Measurements from ENCODE around the gene ANKRD65. TPM values are rescaled to one million over a fixed set of nuclear protein-coding genes. Genes with fewer than 3 reads are reported as not detected.

ANKRD65 gene
- total RNA-seq, 1 donor from 2014 or later = 1.4 TPM

DNA sequence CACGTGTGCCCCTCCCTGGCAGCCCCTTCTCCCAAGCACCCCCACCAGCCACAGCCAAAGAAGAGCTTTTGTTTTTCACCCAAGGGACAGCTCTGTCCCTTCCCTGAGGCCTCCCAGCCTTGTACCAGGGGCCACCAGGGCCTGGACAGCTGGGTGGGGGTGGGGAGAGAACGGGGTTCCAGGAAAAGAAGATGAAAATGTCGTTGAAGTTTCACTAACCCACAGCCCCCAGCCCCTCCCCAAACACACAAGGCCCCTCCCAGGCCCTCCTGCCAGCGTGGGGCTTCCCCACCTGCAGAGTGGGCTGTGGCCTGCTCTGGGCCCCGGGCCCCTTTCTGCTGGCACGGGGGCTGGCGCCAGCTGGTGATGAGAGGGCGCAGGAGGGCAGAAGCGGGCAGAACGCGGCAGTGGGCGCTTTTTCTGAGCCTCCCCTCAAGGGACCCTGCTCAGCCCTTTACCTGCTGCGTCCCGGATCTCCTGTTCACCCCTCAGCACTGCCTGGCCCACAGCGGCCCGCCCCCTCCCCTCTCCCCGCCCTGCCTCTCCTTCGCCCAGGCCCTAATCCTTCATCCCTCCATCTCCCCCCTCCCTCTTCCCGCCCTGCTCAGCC is 5.5 kb upstream of the ANKRD65 start:
- no peak overlapping the region for H3K4me3 ChIP-seq (ENCODE audit: low read depth, low read length)
- no peak for DNase-seq (ENCODE audit: low read depth)
- TF ChIP-seq, protein P1, sequence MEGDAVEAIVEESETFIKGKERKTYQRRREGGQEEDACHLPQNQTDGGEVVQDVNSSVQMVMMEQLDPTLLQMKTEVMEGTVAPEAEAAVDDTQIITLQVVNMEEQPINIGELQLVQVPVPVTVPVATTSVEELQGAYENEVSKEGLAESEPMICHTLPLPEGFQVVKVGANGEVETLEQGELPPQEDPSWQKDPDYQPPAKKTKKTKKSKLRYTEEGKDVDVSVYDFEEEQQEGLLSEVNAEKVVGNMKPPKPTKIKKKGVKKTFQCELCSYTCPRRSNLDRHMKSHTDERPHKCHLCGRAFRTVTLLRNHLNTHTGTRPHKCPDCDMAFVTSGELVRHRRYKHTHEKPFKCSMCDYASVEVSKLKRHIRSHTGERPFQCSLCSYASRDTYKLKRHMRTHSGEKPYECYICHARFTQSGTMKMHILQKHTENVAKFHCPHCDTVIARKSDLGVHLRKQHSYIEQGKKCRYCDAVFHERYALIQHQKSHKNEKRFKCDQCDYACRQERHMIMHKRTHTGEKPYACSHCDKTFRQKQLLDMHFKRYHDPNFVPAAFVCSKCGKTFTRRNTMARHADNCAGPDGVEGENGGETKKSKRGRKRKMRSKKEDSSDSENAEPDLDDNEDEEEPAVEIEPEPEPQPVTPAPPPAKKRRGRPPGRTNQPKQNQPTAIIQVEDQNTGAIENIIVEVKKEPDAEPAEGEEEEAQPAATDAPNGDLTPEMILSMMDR (IDR thresholded peaks at IDR 0.05; ENCODE audit: insufficient read depth, low read length, poor library complexity, severe bottlenecking) = no peak

DNA sequence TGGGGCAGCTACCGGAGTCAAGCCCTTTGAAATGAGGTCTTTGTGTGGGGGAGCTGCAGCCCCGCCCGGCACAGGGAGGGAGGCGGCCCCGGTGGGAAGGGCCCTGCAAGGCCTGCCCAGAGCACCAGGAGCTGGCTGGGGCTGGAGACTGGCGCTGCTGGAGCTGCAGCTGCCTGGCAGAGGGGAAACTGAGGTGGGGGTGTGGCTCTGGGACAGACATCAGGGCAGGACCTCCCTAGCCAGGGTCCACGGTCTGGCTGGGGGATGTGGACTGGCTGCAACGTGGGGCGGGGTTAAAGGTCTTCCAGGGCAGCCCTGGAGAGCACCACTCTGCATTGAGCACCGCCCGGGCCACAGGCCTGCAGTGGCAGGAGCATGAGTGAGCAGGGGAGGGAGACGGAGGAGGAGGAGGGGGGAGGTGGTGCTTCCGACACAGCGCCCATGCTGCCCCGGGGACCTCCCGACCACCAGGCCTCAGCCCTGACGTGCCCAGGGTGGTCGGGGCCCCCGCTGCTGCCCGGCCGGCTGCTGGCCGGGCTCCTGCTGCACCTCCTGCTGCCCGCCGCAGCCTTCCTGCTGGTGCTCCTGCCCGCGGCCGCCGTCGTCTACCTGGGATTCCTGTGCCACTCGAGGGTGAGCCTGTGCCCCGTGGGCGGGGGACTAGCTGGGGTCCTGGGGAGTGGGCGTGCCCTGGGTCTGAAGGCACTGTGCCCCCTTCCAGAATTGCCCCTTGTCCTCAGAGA is 4.8 kb upstream of the ANKRD65 start:
- Histone ChIP-seq H3K4me3 (ENCODE audit: low read depth, low read length) (no peak overlapping the region), H3K27me3 (ENCODE audit: control insufficient read depth, insufficient read depth, low read length) (peaks cover 4% of the 10 kb centered on the region), H3K36me3 (ENCODE audit: control insufficient read depth, insufficient read depth, low read length) (no peaks in the 10 kb centered on the region)
- TF ChIP-seq, protein P1 (IDR thresholded peaks at IDR 0.05; ENCODE audit: insufficient read depth, low read length, poor library complexity, severe bottlenecking) = no peak
- no peak for DNase-seq (ENCODE audit: low read depth)

More for the DNA sequence above, 5.5 kb upstream of the ANKRD65 start:
- H3K27me3 ChIP-seq (ENCODE audit: control insufficient read depth, insufficient read depth, low read length) = peaks cover 4% of the 10 kb centered on the region
- no peaks in the 10 kb centered on the region for H3K36me3 ChIP-seq (ENCODE audit: control insufficient read depth, insufficient read depth, low read length)

DNA sequence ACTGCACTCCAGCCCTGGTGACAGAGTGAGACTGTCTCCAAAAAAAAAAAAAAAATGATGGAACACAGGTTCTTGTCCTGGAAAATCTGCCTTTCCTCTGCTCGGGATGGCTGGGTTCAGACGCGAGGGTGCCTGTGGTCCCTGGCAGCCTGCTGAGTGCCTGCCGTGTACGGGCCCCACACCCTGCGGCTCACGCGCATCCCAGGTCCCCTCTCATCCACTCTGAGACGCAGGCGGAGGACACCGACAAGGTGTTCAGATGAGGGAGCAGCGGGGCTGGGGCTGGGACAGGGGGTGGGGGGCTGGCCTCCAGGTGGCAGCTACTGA is 4.3 kb upstream of the ANKRD65 start:
- Histone ChIP-seq H3K4me3 (ENCODE audit: low read depth, low read length) (no peak overlapping the region), H3K36me3 (ENCODE audit: control insufficient read depth, insufficient read depth, low read length) (no peaks in the 10 kb centered on the region), H3K27me3 (ENCODE audit: control insufficient read depth, insufficient read depth, low read length) (peaks cover 4% of the 10 kb centered on the region)
- TF ChIP-seq, protein P1 (IDR thresholded peaks at IDR 0.05; ENCODE audit: insufficient read depth, low read length, poor library complexity, severe bottlenecking) = no peak
- DNase-seq (ENCODE audit: low read depth) = no peak

DNA sequence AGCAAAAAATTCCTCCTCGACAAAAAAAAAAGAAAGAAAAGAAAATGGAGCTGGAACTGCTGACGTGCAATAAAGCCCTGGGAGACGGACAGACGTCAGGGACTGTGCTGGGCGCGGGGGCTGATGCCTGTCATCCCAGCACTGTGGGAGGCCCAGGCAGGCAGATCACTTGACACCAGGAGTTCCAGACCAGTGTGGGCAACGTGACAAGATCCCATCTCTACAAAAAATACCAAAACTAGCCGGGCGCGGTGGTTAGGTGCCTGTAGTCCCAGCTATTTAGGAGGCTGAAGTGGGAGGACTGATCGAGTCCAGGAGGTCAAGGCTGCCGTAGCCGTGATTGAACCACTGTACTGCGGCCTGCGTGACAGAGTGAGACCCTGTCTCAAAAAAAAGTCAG is 3.6 kb upstream of the ANKRD65 start:
- H3K27me3 ChIP-seq (ENCODE audit: control insufficient read depth, insufficient read depth, low read length) = peaks cover 5% of the 10 kb centered on the region
- DNase-seq (ENCODE audit: low read depth) = no peak
- no peak overlapping the region for H3K4me3 ChIP-seq (ENCODE audit: low read depth, low read length)
- H3K36me3 ChIP-seq (ENCODE audit: control insufficient read depth, insufficient read depth, low read length) = no peaks in the 10 kb centered on the region
- TF ChIP-seq, protein P1 (IDR thresholded peaks at IDR 0.05; ENCODE audit: insufficient read depth, low read length, poor library complexity, severe bottlenecking) = no peak

DNA sequence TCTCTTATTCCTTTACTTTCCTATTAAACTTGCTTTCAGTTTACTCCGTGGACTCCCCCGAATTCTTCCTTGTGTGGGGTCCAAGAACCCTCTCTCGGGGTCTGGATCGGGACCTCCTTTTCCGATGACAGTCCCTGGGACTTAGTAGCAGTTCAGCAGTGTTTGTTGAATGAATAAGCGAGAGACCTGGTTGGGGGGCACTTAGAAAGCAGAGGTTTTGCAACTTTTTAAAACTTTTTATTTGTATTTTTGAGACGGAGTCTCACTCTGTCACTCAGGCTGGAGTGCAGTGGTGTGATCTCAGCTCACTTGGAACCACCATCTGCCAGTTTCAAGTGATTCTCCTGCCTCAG is 2.1 kb upstream of the ANKRD65 start:
- Histone ChIP-seq H3K27me3 (ENCODE audit: control insufficient read depth, insufficient read depth, low read length) (peaks cover 6% of the 10 kb centered on the region), H3K36me3 (ENCODE audit: control insufficient read depth, insufficient read depth, low read length) (no peaks in the 10 kb centered on the region), H3K4me3 (ENCODE audit: low read depth, low read length) (no peak overlapping the region)
- TF ChIP-seq, protein P1 (IDR thresholded peaks at IDR 0.05; ENCODE audit: insufficient read depth, low read length, poor library complexity, severe bottlenecking) = no peak
- DNase-seq (ENCODE audit: low read depth) = no peak

Measured in kidney epithelial cell (primary cell).